HG02938 (cell line): ENCODE results near the gene CLDN3.
"Not testable (repeated sequence)": the region's sequence is repeated elsewhere in the genome, so short reads cannot be mapped to it uniquely, and the experiment has no call there.

Experiments
- ATAC-seq: cut with Tn5 transposase; IDR thresholded peaks from one replicate; pipeline ENCODE4 v1.9.1; 2021; ENCODE audit warnings: mild to moderate bottlenecking, moderate library complexity; ENCODE audit not compliant: unreplicated experiment

Gene CLDN3

GRCh38 chr7:73770002-73770859 is at the start of gene CLDN3:
Gene CLDN3, minus strand, starts transcription at chr7:73770270. Its CDS starts 221 bp downstream, at chr7:73770049.
- no peak for ATAC-seq

GRCh38 chr7:73817121-73817520 is 47.1 kb upstream of the CLDN3 start:
- ATAC-seq, result no peak

GRCh38 chr7:73815436-73815835 is 45.4 kb upstream of the CLDN3 start:
- ATAC-seq, result no peak

GRCh38 chr7:73812996-73813395 is 42.9 kb upstream of the CLDN3 start:
- ATAC-seq, result no peak

GRCh38 chr7:73811760-73812168 is 41.7 kb upstream of the CLDN3 start:
- no peak for ATAC-seq

- ATAC-seq, result no peak
These were observed 40.9 kb upstream of the CLDN3 start for GRCh38 chr7:73810998-73811360.

- no peak for ATAC-seq
These were observed 39.4 kb upstream of the CLDN3 start for GRCh38 chr7:73809467-73809951.

GRCh38 chr7:73802459-73802858 is 32.4 kb upstream of the CLDN3 start:
- ATAC-seq, result no peak

- no peak for ATAC-seq
These were observed 31.5 kb upstream of the CLDN3 start for GRCh38 chr7:73801577-73801976.

- ATAC-seq, result no peak
These were observed 29.4 kb upstream of the CLDN3 start for GRCh38 chr7:73799282-73800141.

- ATAC-seq, result not testable (repeated sequence)
These were observed 27.1 kb upstream of the CLDN3 start for GRCh38 chr7:73797176-73797575.

- ATAC-seq, result not testable (repeated sequence)
These were observed 26.6 kb upstream of the CLDN3 start for GRCh38 chr7:73796656-73797055.

GRCh38 chr7:73795188-73795587 is 25.1 kb upstream of the CLDN3 start:
- not testable (repeated sequence) for ATAC-seq

- not testable (repeated sequence) for ATAC-seq
These were observed 21.2 kb upstream of the CLDN3 start for GRCh38 chr7:73791170-73791690.

GRCh38 chr7:73789051-73789450 is 19.0 kb upstream of the CLDN3 start:
- ATAC-seq, result no peak

- ATAC-seq, result not testable (repeated sequence)
These were observed 17.6 kb upstream of the CLDN3 start for GRCh38 chr7:73787786-73788048.

GRCh38 chr7:73786588-73786987 is 16.5 kb upstream of the CLDN3 start:
- no peak for ATAC-seq

- ATAC-seq, result no peak
These were observed 9.4 kb upstream of the CLDN3 start for GRCh38 chr7:73779517-73779916.

- ATAC-seq, result no peak
These were observed 8.8 kb upstream of the CLDN3 start for GRCh38 chr7:73778801-73779389.

- ATAC-seq, result no peak
These were observed 4.9 kb upstream of the CLDN3 start for GRCh38 chr7:73774923-73775322.
